WI38 (cell line): ENCODE measurements around the gene ATP5MC3.

Experiments
- H3K4me3 ChIP-seq: 2 replicates; pipeline ENCODE4 v1.5.1; 2011; ENCODE audit warnings: low read depth, mild to moderate bottlenecking, control low read depth, low read length
- TF ChIP-seq, protein P1 (sequence below): IDR thresholded peaks from 2 replicates; pipeline ENCODE4 v1.5.1; 2012; ENCODE audit warnings: low read depth, mild to moderate bottlenecking, control low read depth, low read length

The ATP5MC3 gene

DNA sequence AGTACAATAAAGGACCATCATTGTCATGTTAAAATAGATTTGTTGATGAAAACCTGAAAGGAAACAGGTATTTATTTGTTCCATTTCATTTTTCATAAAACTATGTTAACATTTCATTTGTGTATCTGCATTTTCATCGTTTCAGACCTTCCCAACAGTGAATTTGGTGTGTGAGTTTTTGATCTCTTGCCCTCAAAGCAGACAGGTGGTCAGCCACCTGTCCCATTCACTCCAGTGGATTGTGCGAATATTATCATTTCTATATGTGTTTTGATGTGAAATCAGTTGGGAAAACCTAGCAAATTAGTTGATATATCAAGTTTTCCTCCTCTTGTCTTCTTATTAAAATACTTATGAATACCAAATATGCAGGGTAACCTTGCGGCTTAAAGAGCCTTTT lies 25.4 kb upstream of the ATP5MC3 start:
- TF ChIP-seq, protein P1, sequence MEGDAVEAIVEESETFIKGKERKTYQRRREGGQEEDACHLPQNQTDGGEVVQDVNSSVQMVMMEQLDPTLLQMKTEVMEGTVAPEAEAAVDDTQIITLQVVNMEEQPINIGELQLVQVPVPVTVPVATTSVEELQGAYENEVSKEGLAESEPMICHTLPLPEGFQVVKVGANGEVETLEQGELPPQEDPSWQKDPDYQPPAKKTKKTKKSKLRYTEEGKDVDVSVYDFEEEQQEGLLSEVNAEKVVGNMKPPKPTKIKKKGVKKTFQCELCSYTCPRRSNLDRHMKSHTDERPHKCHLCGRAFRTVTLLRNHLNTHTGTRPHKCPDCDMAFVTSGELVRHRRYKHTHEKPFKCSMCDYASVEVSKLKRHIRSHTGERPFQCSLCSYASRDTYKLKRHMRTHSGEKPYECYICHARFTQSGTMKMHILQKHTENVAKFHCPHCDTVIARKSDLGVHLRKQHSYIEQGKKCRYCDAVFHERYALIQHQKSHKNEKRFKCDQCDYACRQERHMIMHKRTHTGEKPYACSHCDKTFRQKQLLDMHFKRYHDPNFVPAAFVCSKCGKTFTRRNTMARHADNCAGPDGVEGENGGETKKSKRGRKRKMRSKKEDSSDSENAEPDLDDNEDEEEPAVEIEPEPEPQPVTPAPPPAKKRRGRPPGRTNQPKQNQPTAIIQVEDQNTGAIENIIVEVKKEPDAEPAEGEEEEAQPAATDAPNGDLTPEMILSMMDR = no peak
- H3K4me3 ChIP-seq = no peak overlapping the region

DNA sequence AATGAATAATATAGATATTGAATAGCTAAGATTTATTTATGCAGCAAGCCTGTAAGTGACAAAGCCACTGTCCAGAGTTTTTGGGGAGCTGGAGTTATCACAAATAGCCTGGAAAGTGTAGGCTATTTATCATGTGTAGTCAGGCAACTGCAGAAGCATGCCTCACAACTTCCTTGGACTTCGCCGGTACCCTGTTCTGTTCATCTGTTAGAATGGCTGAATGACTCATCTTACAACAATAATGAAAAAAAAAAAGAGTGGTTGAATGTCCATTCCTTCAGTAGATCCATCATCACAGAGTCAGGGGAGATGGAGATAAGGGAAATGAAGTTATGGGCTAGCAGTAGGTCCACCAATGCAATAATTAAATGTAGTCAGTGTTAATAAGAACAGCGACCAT lies 24.0 kb upstream of the ATP5MC3 start:
- H3K4me3 ChIP-seq = no peak overlapping the region
- TF ChIP-seq, protein P1 = no peak

DNA sequence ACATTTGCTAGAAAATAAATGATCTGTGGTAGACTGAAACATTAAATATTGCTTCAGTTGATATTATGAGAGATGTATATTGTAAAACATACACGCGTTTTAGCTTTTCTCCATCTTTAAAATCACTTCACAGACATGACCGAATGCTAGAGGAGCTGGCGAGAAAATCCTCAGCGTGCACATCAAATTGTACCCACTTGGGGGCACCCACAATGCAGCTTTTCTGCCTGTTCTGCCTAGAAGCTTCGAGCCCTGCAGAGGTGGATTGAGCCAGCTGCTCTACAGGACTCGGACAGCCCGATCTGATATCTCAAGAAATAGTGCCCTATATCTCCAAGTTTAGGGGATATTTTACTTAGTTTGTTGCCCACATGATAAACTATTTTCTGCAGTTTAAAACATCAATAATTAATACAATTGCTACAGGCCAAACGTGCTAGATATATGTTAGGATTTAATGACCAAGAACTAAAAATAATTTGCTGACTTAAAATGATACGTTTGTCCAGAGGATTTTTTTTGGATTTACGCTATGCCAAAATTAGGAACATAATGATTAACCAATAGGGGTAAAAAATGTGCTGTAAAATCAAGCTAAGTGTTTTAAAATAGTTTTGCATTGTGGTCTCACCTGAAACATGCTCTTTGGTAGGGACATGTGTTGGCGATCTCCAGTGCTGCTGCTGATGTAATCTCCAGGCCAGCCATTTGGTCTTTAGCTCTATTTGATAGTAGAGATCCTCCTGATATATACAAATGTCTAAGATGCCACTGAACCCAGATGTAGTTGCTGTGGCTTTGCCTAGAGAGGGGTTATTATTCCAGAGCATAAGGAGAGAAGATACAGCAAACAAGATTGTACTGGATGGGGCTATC lies 22.3 kb upstream of the ATP5MC3 start:
- TF ChIP-seq, protein P1 = peak; percentile 48
- H3K4me3 ChIP-seq = no peak overlapping the region

DNA sequence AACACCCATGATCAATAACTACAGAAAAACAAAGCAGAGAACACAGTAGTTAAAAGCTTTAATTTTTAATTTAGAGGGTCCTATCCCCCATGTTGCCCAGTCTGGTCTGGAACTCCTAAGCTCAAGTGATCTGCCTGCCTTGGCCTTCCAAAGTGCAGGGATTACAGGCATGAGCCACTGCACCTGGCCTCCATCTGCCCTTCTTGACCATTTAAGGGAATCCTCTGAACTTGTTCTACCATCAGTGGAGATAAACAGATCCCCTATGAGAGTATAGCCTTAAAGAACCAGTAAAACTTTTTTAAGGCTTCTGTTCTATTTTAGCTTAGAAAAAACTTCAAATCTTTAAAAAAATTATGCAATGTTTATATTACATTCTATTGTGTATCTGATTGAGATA lies 13.5 kb upstream of the ATP5MC3 start:
- no peak overlapping the region for H3K4me3 ChIP-seq
- TF ChIP-seq, protein P1 = no peak

DNA sequence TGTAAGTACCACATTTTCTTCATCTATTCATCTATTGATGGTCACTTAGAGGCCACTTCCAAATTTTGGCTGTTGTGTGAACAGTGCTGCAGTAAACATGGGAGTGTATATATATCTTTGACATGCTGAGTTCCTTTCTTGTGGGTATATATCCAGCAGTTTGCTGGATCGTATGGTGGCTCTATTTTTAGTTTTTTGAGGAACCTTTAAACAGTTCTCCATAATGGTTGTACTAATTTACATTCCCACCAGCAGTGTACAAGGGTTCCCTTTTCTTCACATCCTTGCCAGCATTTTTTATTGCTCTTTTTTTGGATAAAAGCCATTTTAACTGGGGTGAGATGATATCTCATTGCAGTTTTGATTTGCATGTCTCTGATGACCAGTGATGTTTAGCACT lies 7.3 kb upstream of the ATP5MC3 start:
- no peak overlapping the region for H3K4me3 ChIP-seq
- TF ChIP-seq, protein P1 = no peak

DNA sequence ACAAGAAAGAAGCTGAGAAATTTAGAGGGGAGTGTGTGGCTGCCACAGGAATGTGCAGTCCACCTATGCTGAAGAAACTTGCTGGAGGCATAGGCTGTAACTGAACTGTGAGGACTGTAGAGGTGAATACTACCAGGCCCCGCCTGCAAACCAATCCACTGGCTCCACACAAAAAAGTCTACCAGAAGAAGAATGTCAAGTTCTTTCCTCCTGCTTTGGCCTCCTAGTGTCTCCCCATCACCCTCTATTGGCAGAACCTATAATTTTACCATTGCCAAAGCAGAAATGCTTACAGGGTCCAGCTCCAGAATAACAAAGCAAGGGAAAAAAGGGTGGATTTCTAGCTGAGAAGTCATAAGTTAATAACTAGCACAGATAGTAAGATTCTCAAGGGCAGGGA lies 5.9 kb upstream of the ATP5MC3 start:
- no peak overlapping the region for H3K4me3 ChIP-seq

DNA sequence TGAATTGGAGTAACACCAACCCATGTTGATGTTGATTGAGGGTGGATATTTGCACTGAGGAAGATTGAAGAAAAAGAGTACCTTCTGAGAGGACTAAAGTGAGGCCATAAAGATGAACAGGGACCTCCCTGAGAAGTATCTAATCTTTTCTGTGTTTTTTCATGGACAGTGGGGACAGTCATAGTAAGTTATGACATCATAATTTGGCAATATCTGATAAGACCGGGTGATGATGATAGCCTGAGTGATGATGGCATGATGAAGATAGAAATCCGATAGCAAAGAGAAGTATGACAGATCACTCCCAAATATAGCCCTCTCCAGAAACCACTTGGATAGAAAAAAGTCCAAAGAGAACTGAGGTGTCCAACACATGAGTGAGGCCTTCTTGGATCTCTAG lies 2.2 kb upstream of the ATP5MC3 start:
- TF ChIP-seq, protein P1 = no peak
- no peak overlapping the region for H3K4me3 ChIP-seq

More for the DNA sequence above, 5.9 kb upstream of the ATP5MC3 start:
- TF ChIP-seq, protein P1 = peak; percentile 25; the same call in 1 of the 2 replicates
